WTC11 (cell line): ENCODE measurements around the gene PUDP. TPM values are rescaled to one million over a fixed set of nuclear protein-coding genes. Genes with fewer than 3 reads are reported as not detected.

Source experiments
- ATAC-seq: fragments of 200-7000 bp; cut with Tn5 transposase; 2 replicates; pipeline ENCODE4 v1.10.0; 2021; ENCODE audit warnings: mild to moderate bottlenecking, moderate library complexity
- CTCF ChIA-PET: fragments of 300-600 bp; sonication (Branson Sonifier 250); formaldehyde crosslinking; loops from one replicate; lab custom pipeline; 2021; ENCODE audit warnings: antibody characterized with exemption; lab: Charles Lee
- POLR2A ChIA-PET: fragments of 350-600 bp; sonication (Branson Sonifier 250); formaldehyde crosslinking; loops from one replicate; lab custom pipeline; 2021; ENCODE audit warnings: antibody characterized with exemption; lab: Charles Lee
- DNase-seq: peaks from one replicate; pipeline ENCODE4 v3.0.0; 2021; ENCODE audit warnings: low spot score
- H3K27ac Mint-ChIP-seq: 2 replicates; pipeline ENCODE4 v1.8.0; 2021; ENCODE audit warnings: mixed read lengths
- H3K27me3 Mint-ChIP-seq: 2 replicates; pipeline ENCODE4 v1.8.0; 2021; ENCODE audit warnings: low read depth, mild to moderate bottlenecking, moderate library complexity, mixed read lengths
- H3K36me3 Mint-ChIP-seq: 2 replicates; pipeline ENCODE4 v1.8.0; 2021; ENCODE audit warnings: mixed read lengths
- H3K4me1 Mint-ChIP-seq: 2 replicates; pipeline ENCODE4 v1.8.0; 2022; ENCODE audit warnings: mixed read lengths
- H3K4me3 Mint-ChIP-seq: 2 replicates; pipeline ENCODE4 v1.8.0; 2021; ENCODE audit warnings: mild to moderate bottlenecking, moderate library complexity, mixed read lengths
- H3K9me3 Mint-ChIP-seq: 2 replicates; pipeline ENCODE4 v1.8.0; 2021; ENCODE audit warnings: mixed read lengths
- ATF3 ChIP-seq: sonication (generic); formaldehyde crosslinking; conservative IDR thresholded peaks from 2 replicates; pipeline ENCODE4 v1.8.1; 2022; ENCODE audit warnings: mild to moderate bottlenecking, missing genetic modification reagents
- ATF6 ChIP-seq: sonication (generic); formaldehyde crosslinking; IDR thresholded peaks from 2 replicates; pipeline ENCODE4 v1.8.1; 2023; ENCODE audit warnings: mild to moderate bottlenecking, missing genetic modification reagents
- E2F4 ChIP-seq: sonication (generic); formaldehyde crosslinking; IDR thresholded peaks from 2 replicates; pipeline ENCODE4 v1.8.1; 2022; ENCODE audit warnings: low read depth, mild to moderate bottlenecking, moderate library complexity, missing genetic modification reagents, borderline replicate concordance
- ESRRA ChIP-seq: sonication (generic); formaldehyde crosslinking; IDR thresholded peaks from 2 replicates; pipeline ENCODE4 v1.8.1; 2022; ENCODE audit warnings: mild to moderate bottlenecking, missing genetic modification reagents, borderline replicate concordance
- HMGA2 ChIP-seq: fragments of 250-450 bp; sonication (Bioruptor Pico); IDR thresholded peaks from 2 replicates; pipeline ENCODE4 v1.4.0; 2021; ENCODE audit warnings: mild to moderate bottlenecking, moderate library complexity
- IRF1 ChIP-seq: sonication (generic); formaldehyde crosslinking; IDR thresholded peaks from 2 replicates; pipeline ENCODE4 v1.8.0; 2023; ENCODE audit warnings: missing genetic modification reagents
- MLX ChIP-seq: sonication (generic); formaldehyde crosslinking; IDR thresholded peaks from 2 replicates; pipeline ENCODE4 v1.8.1; 2023; ENCODE audit warnings: mild to moderate bottlenecking, missing genetic modification reagents, moderate library complexity
- MXD4 ChIP-seq: fragments of 250-450 bp; sonication (Bioruptor Pico); IDR thresholded peaks from 2 replicates; pipeline ENCODE4 v1.8.0; 2021; ENCODE audit warnings: mild to moderate bottlenecking, moderate library complexity, borderline replicate concordance
- NFE2L1 ChIP-seq: sonication (generic); formaldehyde crosslinking; IDR thresholded peaks from 2 replicates; pipeline ENCODE4 v1.8.1; 2023; ENCODE audit warnings: missing genetic modification reagents
- PREB ChIP-seq: sonication (generic); formaldehyde crosslinking; IDR thresholded peaks from 2 replicates; pipeline ENCODE4 v1.8.1; 2022; ENCODE audit warnings: mild to moderate bottlenecking, missing genetic modification reagents, moderate library complexity, borderline replicate concordance
- PRRX2 ChIP-seq: fragments of 250-450 bp; sonication (Bioruptor Pico); IDR thresholded peaks from 2 replicates; pipeline ENCODE4 v1.8.0; 2021; ENCODE audit warnings: mild to moderate bottlenecking
- TEAD4 ChIP-seq: sonication (generic); formaldehyde crosslinking; IDR thresholded peaks from 2 replicates; pipeline ENCODE4 v1.8.0; 2022; ENCODE audit warnings: mild to moderate bottlenecking, missing genetic modification reagents
- ZNF416 ChIP-seq: fragments of 250-450 bp; sonication (Bioruptor Pico); IDR thresholded peaks from 2 replicates; pipeline ENCODE4 v1.9.0; 2021; ENCODE audit warnings: mild to moderate bottlenecking, inconsistent platforms
- ZNF532 ChIP-seq: fragments of 250-450 bp; sonication (Bioruptor Pico); IDR thresholded peaks from 2 replicates; pipeline ENCODE4 v1.9.0; 2021; ENCODE audit warnings: mild to moderate bottlenecking, borderline replicate concordance
- ZSCAN18 ChIP-seq: fragments of 250-450 bp; sonication (Bioruptor Pico); IDR thresholded peaks from 2 replicates; pipeline ENCODE4 v2.1.2; 2022; ENCODE audit warnings: mild to moderate bottlenecking, moderate library complexity
- total RNA-seq: library from RNA; stranded (reverse); gene quantifications from 3 replicates; pipeline ENCODE4 v1.2.3, GENCODE V29; 2021

Gene PUDP
- total RNA-seq, 1 experiment from 2014 or later: 20.8 TPM

- ATAC-seq (no peak), DNase-seq (no peak)
- CTCF ChIA-PET: no interaction called here
- H3K9me3 Mint-ChIP-seq: no peaks in the 10 kb centered on the region
- no peak for TF ChIP-seq ESRRA (CRISPR knock-in tag)
- TF ChIP-seq ATF6 (CRISPR knock-in tag): no peak
- no peak for TF ChIP-seq ZNF416 (CRISPR knock-in tag)
- TF ChIP-seq ZNF532 (CRISPR knock-in tag): no peak
- no peak for TF ChIP-seq MXD4 (CRISPR knock-in tag)
- no peak for TF ChIP-seq ATF3
- no peak overlapping the region for H3K4me3 Mint-ChIP-seq
- no peaks in the 10 kb centered on the region for H3K27me3 Mint-ChIP-seq
- POLR2A ChIA-PET: no interaction called here
- H3K36me3 Mint-ChIP-seq: no peaks in the 10 kb centered on the region
- H3K4me1 Mint-ChIP-seq: peaks cover 27% of the 10 kb centered on the region
- H3K27ac Mint-ChIP-seq: no peak overlapping the region
These were observed 65.4 kb downstream of the PUDP start for GRCh38 chrX:7082556-7082955.

- peaks cover 13% of the 10 kb centered on the region for H3K4me1 Mint-ChIP-seq
- H3K9me3 Mint-ChIP-seq: no peaks in the 10 kb centered on the region
- no peak for ATAC-seq
- H3K27ac Mint-ChIP-seq: no peak overlapping the region
- TF ChIP-seq PRRX2 (CRISPR knock-in tag) (no peak), ZSCAN18 (CRISPR knock-in tag) (no peak), ATF3 (no peak), MLX (CRISPR knock-in tag) (no peak), NFE2L1 (CRISPR knock-in tag) (no peak)
- DNase-seq: no peak
- no peaks in the 10 kb centered on the region for H3K27me3 Mint-ChIP-seq
- CTCF ChIA-PET: no interaction called here
- POLR2A ChIA-PET: no interaction called here
- no peak overlapping the region for H3K4me3 Mint-ChIP-seq
- no peaks in the 10 kb centered on the region for H3K36me3 Mint-ChIP-seq
These were observed 70.4 kb downstream of the PUDP start for GRCh38 chrX:7077241-7078230.

GRCh38 chrX:7076245-7076661, 71.7 kb downstream of the PUDP start:
- DNase-seq: no peak
- ATAC-seq: no peak
- ChIA-PET CTCF (no interaction called here), POLR2A (no interaction called here)
- no peaks in the 10 kb centered on the region for H3K27me3 Mint-ChIP-seq
- H3K4me3 Mint-ChIP-seq: no peak overlapping the region
- H3K4me1 Mint-ChIP-seq: peaks cover 13% of the 10 kb centered on the region
- H3K36me3 Mint-ChIP-seq: no peaks in the 10 kb centered on the region
- no peaks in the 10 kb centered on the region for H3K9me3 Mint-ChIP-seq
- no peak overlapping the region for H3K27ac Mint-ChIP-seq
- TF ChIP-seq PREB (CRISPR knock-in tag) (no peak), TEAD4 (CRISPR knock-in tag) (no peak), IRF1 (CRISPR knock-in tag) (no peak), HMGA2 (CRISPR knock-in tag) (no peak), ZSCAN18 (CRISPR knock-in tag) (no peak), E2F4 (no peak)
